HCT116 (cell line): Measurements from ENCODE around the gene VRK1. TPM values are rescaled to one million over a fixed set of nuclear protein-coding genes. Genes with fewer than 3 reads are reported as not detected.

Experiments
- ATAC-seq: fragments of 200-7000 bp; cut with Tn5 transposase; 2 replicates; pipeline ENCODE4 v1.9.1; 2020; ENCODE audit warnings: mild to moderate bottlenecking, moderate library complexity
- BruUV-seq: library from RNA; stranded (reverse); fragments of 400-500 nt; replicated peaks from 2 replicates; lab custom pipeline; 2021; lab: Mats Ljungman, UMichigan
- CTCF ChIA-PET: fragments of 300-600 bp; sonication (Branson Sonifier 250); formaldehyde crosslinking; loops from one replicate; lab custom pipeline; 2021; ENCODE audit warnings: antibody characterized with exemption; lab: Charles Lee
- POLR2A ChIA-PET: fragments of 300-600, 350-600 bp; sonication (Branson Sonifier 250); formaldehyde crosslinking; loops from one replicate; lab custom pipeline; 2021; ENCODE audit warnings: antibody characterized with exemption; lab: Charles Lee
- RAD21 ChIA-PET, 2 experiments: fragments of 300-600 bp; sonication (Branson Sonifier 250); formaldehyde crosslinking; loops; one replicate each; lab custom pipeline; 2023; ENCODE audit warnings: low total read pairs in 2 of 2; ENCODE audit not compliant: uncharacterized antibody in 2 of 2, unreplicated experiment in 2 of 2, low non-redundant PET in 1 of 2; lab: Charles Lee
- DNase-seq: peaks from one replicate; pipeline ENCODE4 v3.0.0-alpha.2; 2010; ENCODE audit warnings: low read depth, low spot score
- H2AFZ ChIP-seq: fragments of 200-600 bp; shearing (Covaris generic), sonication (generic); 2 replicates; pipeline ENCODE4 v1.6.1; 2017; ENCODE audit warnings: low read depth, mixed run types, mixed read lengths, antibody characterized with exemption, low read length; ENCODE audit not compliant: poor library complexity, severe bottlenecking
- H3K27ac ChIP-seq: 2 replicates; pipeline ENCODE4 v1.5.1; 2012; ENCODE audit warnings: low read depth, low read length
- H3K27me3 ChIP-seq: fragments of 200-600 bp; sonication (generic); 2 replicates; pipeline ENCODE4 v1.6.1; 2016; ENCODE audit warnings: mixed run types, low read length, mixed read lengths; ENCODE audit not compliant: insufficient read depth
- H3K36me3 ChIP-seq, 2 experiments: fragments of 200-500 bp in 1 of 2; fragments of 200-600 bp in 1 of 2; sonication (Bioruptor generic) in 1 of 2; sonication (generic) in 1 of 2; 2 replicates each; pipeline versions ENCODE4 v1.5.1 to v1.6.1; 2014 to 2016; ENCODE audit warnings: low read length in 2 of 2, inconsistent platforms in 1 of 2, mixed read lengths in 1 of 2, mixed run types in 1 of 2; ENCODE audit not compliant: insufficient read depth in 2 of 2, control insufficient read depth in 1 of 2
- H3K4me1 ChIP-seq, 2 experiments: fragments of 200-600 bp in 1 of 2; sonication (generic) in 1 of 2; 2 replicates each; pipeline versions ENCODE4 v1.5.1 to v1.6.1; 2012 to 2017; ENCODE audit warnings: low read length in 2 of 2, inconsistent platforms in 1 of 2, mild to moderate bottlenecking in 1 of 2, mixed read lengths in 1 of 2, mixed run types in 1 of 2, moderate library complexity in 1 of 2; ENCODE audit not compliant: insufficient read depth in 2 of 2, control insufficient read depth in 1 of 2
- H3K4me2 ChIP-seq: fragments of 200-600 bp; sonication (generic); 2 replicates; pipeline ENCODE4 v1.6.1; 2017; ENCODE audit warnings: mixed run types, low read length, mixed read lengths
- H3K4me3 ChIP-seq, 2 experiments: fragments of 200-600 bp in 1 of 2; sonication (generic) in 1 of 2; replicated peaks in 1 of 2; 2 replicates each; pipeline ENCODE4 v1.5.1; 2011 to 2016; ENCODE audit warnings: low read length in 2 of 2, control low read depth in 1 of 2, low read depth in 1 of 2, mild to moderate bottlenecking in 1 of 2, mixed read lengths in 1 of 2, mixed run types in 1 of 2
- H3K79me2 ChIP-seq: fragments of 200-600 bp; sonication (generic); 2 replicates; pipeline ENCODE4 v1.6.1; 2017; ENCODE audit warnings: mild to moderate bottlenecking, mixed run types, low read length, moderate library complexity, mixed read lengths; ENCODE audit not compliant: insufficient read depth
- H3K9ac ChIP-seq: fragments of 200-600 bp; sonication (generic); 2 replicates; pipeline ENCODE4 v1.6.1; 2016; ENCODE audit warnings: low read length, mixed read lengths
- H3K9me2 ChIP-seq: fragments of 200-600 bp; sonication (generic), shearing (Covaris generic); 2 replicates; pipeline ENCODE4 v1.6.1; 2017; ENCODE audit warnings: mixed run types, mild to moderate bottlenecking, moderate library complexity; ENCODE audit not compliant: insufficient read depth
- H3K9me3 ChIP-seq, 2 experiments: fragments of 200-500 bp in 1 of 2; fragments of 200-600 bp in 1 of 2; sonication (Bioruptor generic) in 1 of 2; sonication (generic) in 1 of 2; 2 replicates each; pipeline ENCODE4 v1.6.1; 2014 to 2017; ENCODE audit warnings: low read length in 2 of 2, mixed read lengths in 2 of 2, inconsistent platforms in 1 of 2, low read depth in 1 of 2, mild to moderate bottlenecking in 1 of 2, mixed run types in 1 of 2, moderate library complexity in 1 of 2; ENCODE audit not compliant: control insufficient read depth in 1 of 2, insufficient read depth in 1 of 2
- H4K20me1 ChIP-seq: fragments of 200-600 bp; sonication (generic), shearing (Covaris generic); 2 replicates; pipeline ENCODE4 v1.6.1; 2017; ENCODE audit warnings: mixed run types, mild to moderate bottlenecking, moderate library complexity; ENCODE audit not compliant: insufficient read depth
- ATF3 ChIP-seq: IDR thresholded peaks from 2 replicates; pipeline ENCODE4 v1.6.1; 2012
- CBX3 ChIP-seq: IDR thresholded peaks from 2 replicates; pipeline ENCODE4 v1.6.1; 2012; ENCODE audit warnings: low read depth
- CEBPB ChIP-seq: IDR thresholded peaks from 2 replicates; pipeline ENCODE4 v1.6.1; 2012; ENCODE audit warnings: low read depth
- EZH2phosphoT487 ChIP-seq: fragments of 200-600 bp; IDR thresholded peaks from 2 replicates; pipeline ENCODE4 v1.6.1; 2018; ENCODE audit warnings: antibody characterized with exemption, borderline replicate concordance
- JUND ChIP-seq: IDR thresholded peaks from 2 replicates; pipeline ENCODE4 v1.6.1; 2012
- MAX ChIP-seq: IDR thresholded peaks from 2 replicates; pipeline ENCODE4 v1.6.1; 2012
- POLR2A ChIP-seq: IDR thresholded peaks from 2 replicates; pipeline ENCODE4 v1.7.0; 2011; ENCODE audit warnings: borderline replicate concordance; ENCODE audit not compliant: insufficient read depth, insufficient read length; ENCODE audit errors: extremely low read depth
- POLR2AphosphoS5 ChIP-seq: IDR thresholded peaks from 2 replicates; pipeline ENCODE4 v1.6.1; 2011; ENCODE audit warnings: mild to moderate bottlenecking, low read depth, low read length, moderate library complexity
- RAD21 ChIP-seq: IDR thresholded peaks from 2 replicates; pipeline ENCODE4 v1.6.1; 2012; ENCODE audit warnings: low read depth, mild to moderate bottlenecking
- REST ChIP-seq: IDR thresholded peaks from 2 replicates; pipeline ENCODE4 v1.6.1; 2012; ENCODE audit warnings: low read depth
- SP1 ChIP-seq: IDR thresholded peaks from 2 replicates; pipeline ENCODE4 v1.6.1; 2012; ENCODE audit warnings: low read depth
- YY1 ChIP-seq: IDR thresholded peaks from 2 replicates; pipeline ENCODE4 v1.6.1; 2011; ENCODE audit warnings: low read length, low read depth, moderate library complexity, mild to moderate bottlenecking; ENCODE audit not compliant: insufficient replicate concordance; ENCODE audit errors: extremely low read depth
- ZBTB33 ChIP-seq: IDR thresholded peaks from 2 replicates; pipeline ENCODE4 v1.6.1; 2011; ENCODE audit warnings: mild to moderate bottlenecking, low read length, moderate library complexity; ENCODE audit not compliant: insufficient replicate concordance; ENCODE audit errors: extremely low read depth
- ZFX ChIP-seq: fragments of 450-650 bp; IDR thresholded peaks from 2 replicates; pipeline ENCODE4 v1.6.1; 2017
- ZNF274 ChIP-seq: fragments of 200-500 bp; sonication (Bioruptor generic); IDR thresholded peaks from 2 replicates; pipeline ENCODE4 v1.6.1; 2014; ENCODE audit warnings: mild to moderate bottlenecking, low read depth, low read length, inconsistent platforms
- intact Hi-C: fragments of 100-400 bp; cut with micrococcal nuclease; formaldehyde crosslinking; loops from 2 replicates; pipeline ENCODE4 v1.10.0; 2022
- total RNA-seq: library from RNA; stranded (reverse); gene quantifications from one replicate; pipeline ENCODE4 v1.2.1, GENCODE V29; 2021; ENCODE audit not compliant: unreplicated experiment

VRK1 gene
- total RNA-seq, 1 experiment from 2014 or later = 51.4 TPM

- RAD21 ChIA-PET = no interaction called here
- ATAC-seq = no peak
- no peak overlapping the region for H3K4me2 ChIP-seq
- no peaks in the 10 kb centered on the region for H4K20me1 ChIP-seq
- TF ChIP-seq ZFX = no peak
- TF ChIP-seq EZH2phosphoT487 = no peak
- no peak for TF ChIP-seq ZNF274
- TF ChIP-seq YY1 = no peak
- TF ChIP-seq POLR2AphosphoS5 = no peak
- no peak for TF ChIP-seq POLR2A
- no peak for TF ChIP-seq CEBPB
- TF ChIP-seq JUND = no peak
- TF ChIP-seq ZBTB33 = no peak
- TF ChIP-seq SP1 = no peak
- TF ChIP-seq ATF3 = no peak
- TF ChIP-seq REST = no peak
- no peak for TF ChIP-seq RAD21
- no peak for TF ChIP-seq CBX3
- no peak for TF ChIP-seq MAX
- no peak overlapping the region for H2AFZ ChIP-seq
- peaks cover 91% of the 10 kb centered on the region for H3K79me2 ChIP-seq
- H3K36me3 ChIP-seq = peaks cover 9 to 17% of the 10 kb centered on the region in 2 experiments
- intact Hi-C loops = no loop called here
- H3K27ac ChIP-seq = no peak overlapping the region
- CTCF ChIA-PET = no interaction called here
- no peaks in the 10 kb centered on the region for H3K27me3 ChIP-seq
- no peaks in the 10 kb centered on the region for H3K9me2 ChIP-seq
- POLR2A ChIA-PET = no interaction called here
- DNase-seq = no peak
- BruUV-seq = no TSS peak
- H3K4me1 ChIP-seq = no peaks in the 10 kb centered on the region
- H3K9me3 ChIP-seq = no peaks in the 10 kb centered on the region
- H3K4me3 ChIP-seq = no peak overlapping the region
- no peak overlapping the region for H3K9ac ChIP-seq
These were observed 42.1 kb downstream of the VRK1 start for GRCh38 chr14:96839251-96839650.
